Stimulated activated CD8-positive, alpha-beta memory T cell treated with anti-CD3 and anti-CD28 coated beads, Interleukin-12 subunit alpha, Interleukin-12 subunit beta, amount 100 ng/mL, for 1 hour (primary cell): ENCODE results near the gene SLC35F4.
"Not testable (repeated sequence)": the region's sequence is repeated elsewhere in the genome, so short reads cannot be mapped to it uniquely, and the experiment has no call there.

Experiments
- DNase-seq: peaks from one replicate; pipeline ENCODE4 v3.0.0-alpha.2; 2020; ENCODE audit warnings: low read depth

The SLC35F4 gene

GRCh38 chr14:57796556-57796955 lies 69.3 kb downstream of the SLC35F4 start:
- no peak for DNase-seq

- no peak for DNase-seq
These were observed 80.8 kb downstream of the SLC35F4 start for GRCh38 chr14:57785058-57785457.

GRCh38 chr14:57771801-57772200 lies 94.1 kb downstream of the SLC35F4 start:
- DNase-seq: no peak

- no peak for DNase-seq
These were observed 95.9 kb downstream of the SLC35F4 start for GRCh38 chr14:57769863-57770523.

GRCh38 chr14:57761800-57762199 lies 104.1 kb downstream of the SLC35F4 start:
- no peak for DNase-seq

GRCh38 chr14:57760896-57761295 lies 105.0 kb downstream of the SLC35F4 start:
- DNase-seq: no peak

GRCh38 chr14:57755018-57755521 lies 110.8 kb downstream of the SLC35F4 start:
- no peak for DNase-seq

GRCh38 chr14:57754527-57754926 lies 111.4 kb downstream of the SLC35F4 start:
- DNase-seq: no peak

- DNase-seq: no peak
These were observed 112.1 kb downstream of the SLC35F4 start for GRCh38 chr14:57753821-57754220.

GRCh38 chr14:57752142-57752695 lies 113.7 kb downstream of the SLC35F4 start:
- DNase-seq: not testable (repeated sequence)

- no peak for DNase-seq
These were observed 114.5 kb downstream of the SLC35F4 start for GRCh38 chr14:57751400-57751799.

GRCh38 chr14:57749267-57749666 lies 116.6 kb downstream of the SLC35F4 start:
- no peak for DNase-seq

GRCh38 chr14:57748279-57748678 lies 117.6 kb downstream of the SLC35F4 start:
- DNase-seq: no peak

- no peak for DNase-seq
These were observed 118.9 kb downstream of the SLC35F4 start for GRCh38 chr14:57747036-57747435.

GRCh38 chr14:57746563-57746962 lies 119.3 kb downstream of the SLC35F4 start:
- DNase-seq: no peak

GRCh38 chr14:57739516-57739915 lies 126.4 kb downstream of the SLC35F4 start:
- DNase-seq: no peak

- DNase-seq: no peak
These were observed 128.3 kb downstream of the SLC35F4 start for GRCh38 chr14:57737598-57737997.

GRCh38 chr14:57736391-57736790 lies 129.5 kb downstream of the SLC35F4 start:
- no peak for DNase-seq

- no peak for DNase-seq
These were observed 130.6 kb downstream of the SLC35F4 start for GRCh38 chr14:57735276-57735675.

GRCh38 chr14:57732463-57733285 lies 133.2 kb downstream of the SLC35F4 start:
- no peak for DNase-seq

GRCh38 chr14:57729208-57730187 lies 136.4 kb downstream of the SLC35F4 start:
- DNase-seq: no peak
